Mucosa of descending colon (tissue), 3 donors: Measurements from ENCODE around the gene COG5. TPM values are rescaled to one million over a fixed set of nuclear protein-coding genes. Genes with fewer than 3 reads are reported as not detected.
A peak's percentile ranks its signal among the peaks of the same experiment; 100 is the strongest.

Experiments used
- ATAC-seq: fragments of 200-7000 bp; cut with Tn5 transposase; one replicate; pipeline ENCODE4 v1.9.1; 2020; ENCODE audit warnings: mild to moderate bottlenecking, moderate library complexity
- DNase-seq, 3 donors: peaks; one replicate each; pipeline ENCODE4 v3.0.0-alpha.2; 2020
- H3K36me3 ChIP-seq: fragments of 200-600 bp; one replicate; pipeline ENCODE4 v1.8.0; 2021; ENCODE audit warnings: low read depth, mild to moderate bottlenecking
- H3K4me1 ChIP-seq: fragments of 200-600 bp; one replicate; pipeline ENCODE4 v1.8.0; 2021; ENCODE audit warnings: low read depth, mild to moderate bottlenecking
- H3K4me3 ChIP-seq: fragments of 200-600 bp; one replicate; pipeline ENCODE4 v1.8.0; 2021; ENCODE audit warnings: mild to moderate bottlenecking
- H3K9me3 ChIP-seq: fragments of 200-600 bp; one replicate; pipeline ENCODE4 v1.8.0; 2021; ENCODE audit warnings: mild to moderate bottlenecking
- intact Hi-C, 2 donors: fragments of 100-400 bp; cut with DNase I in 1 of 2; cut with micrococcal nuclease in 1 of 2; formaldehyde crosslinking; loops; one replicate each; pipeline versions ENCODE4 v1.11.0 to v1.11.1; 2022; cut with DNase I, micrococcal nuclease
- total RNA-seq, 3 donors: library from RNA; stranded (reverse); fragmentation: NEBNext Ultra II Directional in 2 of 3; extraction: Animal tissue kit (Norgen Biotek cat#: 25700) in 2 of 3; gene quantifications; one replicate each; pipeline versions ENCODE4 v1.2.1 to v1.2.4, GENCODE V29; 2021 to 2023
- TF ChIP-seq, protein P1 (sequence below): fragments of 200-600 bp; IDR thresholded peaks from one replicate; pipeline ENCODE4 v1.8.0; 2022; ENCODE audit warnings: antibody characterized with exemption, mild to moderate bottlenecking
- donor health status: DM: no; HTN: no; CAD: no; lungs with moderate emphysema.
- donor health status: DM: no; HTN: no; CAD: no.
- donor health status: DM: no; HTN: yes; CAD: no.

The COG5 gene
- total RNA-seq, 3 donors from 2014 or later = 46.8 to 56.4 (median 47.7) TPM

GRCh38 chr7:107194052-107194451, 369.7 kb downstream of the COG5 start:
- Histone ChIP-seq H3K4me3 (no peak overlapping the region), H3K4me1 (no peaks in the 10 kb centered on the region), H3K36me3 (peaks cover 9% of the 10 kb centered on the region), H3K9me3 (no peaks in the 10 kb centered on the region)
- ATAC-seq = no peak
- DNase-seq = no peak
- TF ChIP-seq, protein P1, sequence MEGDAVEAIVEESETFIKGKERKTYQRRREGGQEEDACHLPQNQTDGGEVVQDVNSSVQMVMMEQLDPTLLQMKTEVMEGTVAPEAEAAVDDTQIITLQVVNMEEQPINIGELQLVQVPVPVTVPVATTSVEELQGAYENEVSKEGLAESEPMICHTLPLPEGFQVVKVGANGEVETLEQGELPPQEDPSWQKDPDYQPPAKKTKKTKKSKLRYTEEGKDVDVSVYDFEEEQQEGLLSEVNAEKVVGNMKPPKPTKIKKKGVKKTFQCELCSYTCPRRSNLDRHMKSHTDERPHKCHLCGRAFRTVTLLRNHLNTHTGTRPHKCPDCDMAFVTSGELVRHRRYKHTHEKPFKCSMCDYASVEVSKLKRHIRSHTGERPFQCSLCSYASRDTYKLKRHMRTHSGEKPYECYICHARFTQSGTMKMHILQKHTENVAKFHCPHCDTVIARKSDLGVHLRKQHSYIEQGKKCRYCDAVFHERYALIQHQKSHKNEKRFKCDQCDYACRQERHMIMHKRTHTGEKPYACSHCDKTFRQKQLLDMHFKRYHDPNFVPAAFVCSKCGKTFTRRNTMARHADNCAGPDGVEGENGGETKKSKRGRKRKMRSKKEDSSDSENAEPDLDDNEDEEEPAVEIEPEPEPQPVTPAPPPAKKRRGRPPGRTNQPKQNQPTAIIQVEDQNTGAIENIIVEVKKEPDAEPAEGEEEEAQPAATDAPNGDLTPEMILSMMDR = no peak
- intact Hi-C loops = no loop called here

GRCh38 chr7:107190090-107190489, 373.6 kb downstream of the COG5 start:
- H3K4me1 ChIP-seq = peaks cover 5% of the 10 kb centered on the region
- no peak for ATAC-seq
- TF ChIP-seq, protein P1 = no peak
- H3K36me3 ChIP-seq = no peaks in the 10 kb centered on the region
- H3K4me3 ChIP-seq = no peak overlapping the region
- intact Hi-C loops = no loop called here
- DNase-seq = no peak
- H3K9me3 ChIP-seq = no peaks in the 10 kb centered on the region

DNA sequence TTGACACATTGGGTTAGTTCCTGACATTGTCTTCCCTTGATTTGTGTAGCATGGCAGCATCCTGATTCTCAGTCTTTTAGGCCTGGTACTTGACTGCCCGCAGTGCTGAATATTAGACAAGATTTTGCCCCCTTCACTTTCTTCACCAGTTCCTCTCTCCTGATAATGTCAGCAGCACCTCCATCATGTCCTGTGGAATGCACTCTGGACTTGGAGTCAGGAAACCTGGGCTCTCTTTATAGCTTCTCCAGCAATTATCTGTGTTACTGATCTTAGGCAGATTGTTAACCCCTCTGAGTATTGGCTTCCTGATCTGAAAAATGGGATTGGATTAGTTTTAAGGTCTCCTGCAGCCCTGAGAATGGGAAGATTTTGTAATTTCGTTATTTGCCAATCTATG, 375.9 kb downstream of the COG5 start:
- no peaks in the 10 kb centered on the region for H3K36me3 ChIP-seq

GRCh38 chr7:107186240-107186639, 377.5 kb downstream of the COG5 start:
- DNase-seq (no peak), ATAC-seq (no peak)
- Histone ChIP-seq H3K36me3 (no peaks in the 10 kb centered on the region), H3K9me3 (no peaks in the 10 kb centered on the region), H3K4me3 (no peak overlapping the region), H3K4me1 (peaks cover 5% of the 10 kb centered on the region)
- intact Hi-C loops = no loop called here
- TF ChIP-seq, protein P1 = no peak

More for the DNA sequence above, 375.9 kb downstream of the COG5 start:
- intact Hi-C loops = no loop called here
- H3K4me1 ChIP-seq = peaks cover 5% of the 10 kb centered on the region
- TF ChIP-seq, protein P1 = no peak
- H3K4me3 ChIP-seq = no peak overlapping the region
- ATAC-seq = no peak
- DNase-seq = no peak
- no peaks in the 10 kb centered on the region for H3K9me3 ChIP-seq

DNA sequence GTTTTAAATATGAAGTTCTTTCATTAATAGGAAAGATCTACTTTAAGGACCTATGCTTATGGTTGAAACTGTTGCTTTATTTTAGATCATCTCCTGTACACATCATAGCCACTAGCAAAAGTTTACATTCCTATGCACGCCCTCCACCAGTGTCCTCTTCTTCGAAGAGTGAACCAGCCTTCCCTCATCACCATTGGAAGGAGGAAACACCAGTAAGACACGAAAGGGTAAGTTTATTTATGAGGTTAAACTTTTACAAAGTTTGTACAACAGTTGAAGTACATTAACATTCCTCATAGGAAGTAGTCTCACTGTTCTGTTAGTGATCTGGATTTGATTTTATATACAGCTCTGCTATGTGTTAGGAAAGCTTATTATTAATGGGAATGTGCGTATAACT, 378.0 kb downstream of the COG5 start:
- TF ChIP-seq, protein P1 = no peak
- peak; percentile 68 for ATAC-seq
- Histone ChIP-seq H3K9me3 (no peaks in the 10 kb centered on the region), H3K4me1 (peaks cover 8% of the 10 kb centered on the region), H3K36me3 (no peaks in the 10 kb centered on the region), H3K4me3 (no peak overlapping the region)
- intact Hi-C loops = no loop called here
- no peak for DNase-seq

DNA sequence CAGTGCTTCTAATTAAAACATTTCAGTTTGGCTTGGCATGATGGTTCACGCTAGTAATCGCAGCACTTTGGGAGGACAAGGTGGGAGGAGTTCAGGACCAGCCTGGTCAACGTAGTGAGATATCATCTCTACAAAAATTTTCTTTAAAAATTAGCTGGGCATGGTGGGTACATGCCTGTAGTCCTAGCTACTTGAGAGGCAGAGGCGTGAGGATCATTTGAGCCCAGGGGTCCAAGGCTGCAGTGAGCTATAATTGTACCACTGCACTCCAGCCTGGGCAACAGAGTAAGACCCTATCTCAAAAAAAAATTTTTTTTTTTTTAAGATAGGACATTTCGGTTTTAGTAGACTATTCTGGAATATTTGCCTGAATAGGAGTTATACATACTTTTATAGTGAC, 382.5 kb downstream of the COG5 start:
- intact Hi-C loops = no loop called here
- peaks cover 26% of the 10 kb centered on the region for H3K4me1 ChIP-seq
- H3K36me3 ChIP-seq = no peaks in the 10 kb centered on the region
- TF ChIP-seq, protein P1 = no peak
- ATAC-seq (no peak), DNase-seq (no peak)
- no peak overlapping the region for H3K4me3 ChIP-seq
- H3K9me3 ChIP-seq = no peaks in the 10 kb centered on the region
